HL-60 (cell line): ENCODE measurements around the gene TGFB1.

Experiments
- DNase-seq, 2 experiments: peaks; one replicate each; pipeline ENCODE4 v3.0.0-alpha.2; 2010 to 2020; ENCODE audit warnings: low read depth in 1 of 2, low spot score in 1 of 2
- H3K27ac ChIP-seq: fragments of 250-450 bp; sonication (Bioruptor Pico); replicated peaks from 2 replicates; pipeline ENCODE4 v1.5.1; 2020; ENCODE audit warnings: mild to moderate bottlenecking, moderate library complexity
- H3K27me3 ChIP-seq: fragments of 250-450 bp; sonication (Bioruptor Pico); 2 replicates; pipeline ENCODE4 v1.5.1; 2021; ENCODE audit warnings: mild to moderate bottlenecking, moderate library complexity; ENCODE audit not compliant: insufficient read depth, poor library complexity, severe bottlenecking
- H3K4me3 ChIP-seq: replicated peaks from 2 replicates; pipeline ENCODE4 v1.5.1; 2011; ENCODE audit warnings: mild to moderate bottlenecking, control low read depth, low read length; ENCODE audit not compliant: insufficient read depth
- GABPA ChIP-seq: IDR thresholded peaks from 2 replicates; pipeline ENCODE4 v1.6.1; 2012; ENCODE audit warnings: low read depth
- POLR2AphosphoS5 ChIP-seq: IDR thresholded peaks from 2 replicates; pipeline ENCODE4 v1.6.1; 2012; ENCODE audit warnings: low read depth
- SPI1 ChIP-seq: IDR thresholded peaks from 2 replicates; pipeline ENCODE4 v1.6.1; 2012; ENCODE audit warnings: low read depth, mild to moderate bottlenecking, borderline replicate concordance
- TF ChIP-seq, protein P1 (sequence below): IDR thresholded peaks from 2 replicates; pipeline ENCODE4 v1.6.1; 2012; ENCODE audit warnings: low read depth; ENCODE audit not compliant: insufficient replicate concordance
- TF ChIP-seq, protein P2 (sequence below): IDR thresholded peaks from one replicate; pipeline ENCODE4 v1.5.1; 2011; ENCODE audit warnings: low read length, control low read depth, inconsistent platforms; ENCODE audit not compliant: insufficient read depth

The TGFB1 gene

DNA sequence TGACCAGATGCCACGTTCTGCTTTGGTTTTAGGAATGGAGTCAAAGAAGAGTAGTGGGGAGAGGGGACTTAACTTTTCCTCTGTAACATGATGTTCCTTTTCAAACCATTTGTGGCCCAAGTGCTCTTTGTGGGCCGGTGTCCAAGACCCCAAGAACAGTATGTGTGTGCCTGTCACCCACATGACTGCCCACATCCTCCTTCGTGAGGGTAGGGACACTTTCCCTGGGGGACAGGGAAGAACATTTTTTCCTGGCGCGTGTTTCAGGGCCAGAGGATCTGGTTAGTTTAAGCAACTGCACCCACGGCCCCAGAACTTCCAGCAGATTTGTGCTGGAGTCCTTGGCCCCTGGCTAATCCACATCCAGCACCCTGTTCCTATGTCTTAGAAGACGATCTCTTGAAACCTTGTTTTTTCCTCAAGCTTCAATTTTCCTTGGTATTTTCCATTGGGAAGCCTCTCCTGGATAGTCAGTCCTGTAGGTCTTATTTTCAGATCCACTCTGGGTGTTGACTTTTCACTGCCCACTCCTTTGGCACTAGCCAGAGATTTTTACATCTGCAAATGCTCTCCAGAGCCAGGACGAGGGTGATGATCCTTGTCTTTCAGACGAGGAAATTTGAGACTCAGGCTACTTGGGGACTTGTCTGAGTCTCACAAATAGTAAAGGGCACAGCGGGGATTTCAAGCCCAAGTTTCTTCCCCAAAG lies 54.5 kb downstream of the TGFB1 start:
- Histone ChIP-seq H3K4me3 (no peak overlapping the region), H3K27me3 (no peaks in the 10 kb centered on the region), H3K27ac (no peak overlapping the region; the same call in 1 of the 2 replicates)
- TF ChIP-seq POLR2AphosphoS5 (no peak), SPI1 (no peak), GABPA (no peak)
- TF ChIP-seq, protein P1, sequence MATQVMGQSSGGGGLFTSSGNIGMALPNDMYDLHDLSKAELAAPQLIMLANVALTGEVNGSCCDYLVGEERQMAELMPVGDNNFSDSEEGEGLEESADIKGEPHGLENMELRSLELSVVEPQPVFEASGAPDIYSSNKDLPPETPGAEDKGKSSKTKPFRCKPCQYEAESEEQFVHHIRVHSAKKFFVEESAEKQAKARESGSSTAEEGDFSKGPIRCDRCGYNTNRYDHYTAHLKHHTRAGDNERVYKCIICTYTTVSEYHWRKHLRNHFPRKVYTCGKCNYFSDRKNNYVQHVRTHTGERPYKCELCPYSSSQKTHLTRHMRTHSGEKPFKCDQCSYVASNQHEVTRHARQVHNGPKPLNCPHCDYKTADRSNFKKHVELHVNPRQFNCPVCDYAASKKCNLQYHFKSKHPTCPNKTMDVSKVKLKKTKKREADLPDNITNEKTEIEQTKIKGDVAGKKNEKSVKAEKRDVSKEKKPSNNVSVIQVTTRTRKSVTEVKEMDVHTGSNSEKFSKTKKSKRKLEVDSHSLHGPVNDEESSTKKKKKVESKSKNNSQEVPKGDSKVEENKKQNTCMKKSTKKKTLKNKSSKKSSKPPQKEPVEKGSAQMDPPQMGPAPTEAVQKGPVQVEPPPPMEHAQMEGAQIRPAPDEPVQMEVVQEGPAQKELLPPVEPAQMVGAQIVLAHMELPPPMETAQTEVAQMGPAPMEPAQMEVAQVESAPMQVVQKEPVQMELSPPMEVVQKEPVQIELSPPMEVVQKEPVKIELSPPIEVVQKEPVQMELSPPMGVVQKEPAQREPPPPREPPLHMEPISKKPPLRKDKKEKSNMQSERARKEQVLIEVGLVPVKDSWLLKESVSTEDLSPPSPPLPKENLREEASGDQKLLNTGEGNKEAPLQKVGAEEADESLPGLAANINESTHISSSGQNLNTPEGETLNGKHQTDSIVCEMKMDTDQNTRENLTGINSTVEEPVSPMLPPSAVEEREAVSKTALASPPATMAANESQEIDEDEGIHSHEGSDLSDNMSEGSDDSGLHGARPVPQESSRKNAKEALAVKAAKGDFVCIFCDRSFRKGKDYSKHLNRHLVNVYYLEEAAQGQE = no peak
- TF ChIP-seq, protein P2, sequence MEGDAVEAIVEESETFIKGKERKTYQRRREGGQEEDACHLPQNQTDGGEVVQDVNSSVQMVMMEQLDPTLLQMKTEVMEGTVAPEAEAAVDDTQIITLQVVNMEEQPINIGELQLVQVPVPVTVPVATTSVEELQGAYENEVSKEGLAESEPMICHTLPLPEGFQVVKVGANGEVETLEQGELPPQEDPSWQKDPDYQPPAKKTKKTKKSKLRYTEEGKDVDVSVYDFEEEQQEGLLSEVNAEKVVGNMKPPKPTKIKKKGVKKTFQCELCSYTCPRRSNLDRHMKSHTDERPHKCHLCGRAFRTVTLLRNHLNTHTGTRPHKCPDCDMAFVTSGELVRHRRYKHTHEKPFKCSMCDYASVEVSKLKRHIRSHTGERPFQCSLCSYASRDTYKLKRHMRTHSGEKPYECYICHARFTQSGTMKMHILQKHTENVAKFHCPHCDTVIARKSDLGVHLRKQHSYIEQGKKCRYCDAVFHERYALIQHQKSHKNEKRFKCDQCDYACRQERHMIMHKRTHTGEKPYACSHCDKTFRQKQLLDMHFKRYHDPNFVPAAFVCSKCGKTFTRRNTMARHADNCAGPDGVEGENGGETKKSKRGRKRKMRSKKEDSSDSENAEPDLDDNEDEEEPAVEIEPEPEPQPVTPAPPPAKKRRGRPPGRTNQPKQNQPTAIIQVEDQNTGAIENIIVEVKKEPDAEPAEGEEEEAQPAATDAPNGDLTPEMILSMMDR = no peak
- DNase-seq = no peak

DNA sequence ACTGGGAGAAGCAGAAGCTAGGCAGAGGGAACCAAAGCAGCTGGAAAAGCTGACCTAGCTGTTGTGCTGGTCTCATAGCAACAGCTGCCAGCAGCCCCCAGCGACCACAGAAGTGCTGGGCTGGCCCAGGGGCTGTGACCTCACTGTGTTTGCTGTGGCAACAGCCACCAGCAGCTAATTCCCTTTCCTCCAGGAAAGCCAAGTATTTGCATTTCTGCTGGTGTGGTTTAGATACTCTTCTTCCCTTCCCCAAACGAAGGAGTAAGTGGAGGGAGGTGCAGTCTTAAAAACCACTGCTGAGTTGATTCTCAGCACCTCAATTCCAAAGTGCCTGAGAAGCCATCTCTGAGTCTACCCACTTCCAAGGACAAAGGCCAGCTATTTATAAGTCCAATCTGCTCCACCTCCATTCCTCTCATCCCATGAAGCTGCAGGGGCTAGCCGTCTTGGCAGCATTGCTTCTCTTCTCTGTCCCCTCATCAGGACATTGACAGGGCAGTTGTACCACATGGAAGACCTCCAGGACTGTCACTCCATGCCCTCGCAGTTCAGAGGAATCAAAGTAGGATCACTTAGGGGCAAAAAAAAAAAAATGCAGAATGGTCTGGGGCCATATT lies 55.3 kb downstream of the TGFB1 start:
- peak overlapping the region; percentile 38 for H3K27ac ChIP-seq
- DNase-seq = peak in 1 of 2 experiments; percentile 35
- TF ChIP-seq, protein P2 = no peak
- TF ChIP-seq POLR2AphosphoS5 (0 out of 2 replicates have a peak, but pooled peaks have one; percentile 22), GABPA (no peak)
- H3K4me3 ChIP-seq = no peak overlapping the region
- no peaks in the 10 kb centered on the region for H3K27me3 ChIP-seq

DNA sequence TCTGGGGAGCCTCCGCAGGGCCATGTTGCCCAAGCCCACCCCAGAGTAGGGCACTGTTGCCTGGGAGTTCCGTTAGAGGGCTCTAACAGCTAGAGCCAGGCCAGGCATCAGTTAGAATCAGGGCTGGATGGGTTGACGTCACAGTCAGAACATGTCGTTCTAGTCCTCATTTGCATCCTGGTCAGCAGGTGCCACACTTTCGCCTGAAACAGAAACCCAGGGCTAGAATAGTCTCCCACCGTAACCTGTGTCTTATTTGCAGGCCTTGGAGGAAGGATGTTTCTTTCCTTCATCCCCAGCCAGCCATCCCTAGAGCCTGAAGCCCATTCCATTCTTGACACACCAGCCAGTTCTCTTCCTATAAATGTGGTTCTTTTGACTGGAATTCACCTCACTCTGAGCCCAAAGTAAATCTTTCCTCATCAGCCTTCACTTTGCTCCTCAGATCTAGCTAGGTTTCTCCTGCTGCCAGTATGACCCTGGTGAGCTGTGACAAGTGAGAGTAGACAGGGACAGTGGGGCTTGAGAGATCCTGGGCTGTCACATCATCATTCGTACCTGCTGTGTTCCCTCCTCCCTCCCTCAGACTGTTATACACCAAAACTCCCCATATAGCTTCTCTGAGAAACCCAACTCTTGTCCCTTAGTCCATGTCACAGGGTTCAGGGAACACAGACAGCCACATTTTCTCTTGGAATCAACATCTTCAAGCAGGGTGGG lies 55.9 kb downstream of the TGFB1 start:
- TF ChIP-seq SPI1 (no peak), GABPA (no peak), POLR2AphosphoS5 (no peak)
- TF ChIP-seq, protein P1 = no peak
- TF ChIP-seq, protein P2 = no peak
- H3K27me3 ChIP-seq = no peaks in the 10 kb centered on the region
- H3K27ac ChIP-seq = peak overlapping the region; percentile 38
- no peak for DNase-seq
- no peak overlapping the region for H3K4me3 ChIP-seq
